Measurements from ENCODE around the gene TMEM52B.

The TMEM52B gene

GRCh38 chr12:10236720-10237119 lies 57.9 kb downstream of the TMEM52B start:
- TF ChIP-seq CTCF (conservative IDR thresholded peaks at IDR 0.05) = no peak
- no peak overlapping the region for H3K27ac ChIP-seq

- no peak overlapping the region for H3K27ac ChIP-seq
- no peak for TF ChIP-seq CTCF (conservative IDR thresholded peaks at IDR 0.05)
These were observed 59.7 kb downstream of the TMEM52B start for GRCh38 chr12:10238526-10238925.

GRCh38 chr12:10241290-10241689 lies 62.5 kb downstream of the TMEM52B start:
- TF ChIP-seq CTCF (conservative IDR thresholded peaks at IDR 0.05) = no peak
- H3K27ac ChIP-seq = no peak overlapping the region
